Measurements from ENCODE around the gene RSL1D1. TPM values are rescaled to one million over a fixed set of nuclear protein-coding genes. Genes with fewer than 3 reads are reported as not detected.

The RSL1D1 gene
- total RNA-seq, 1 donor from 2014 or later = 199 TPM

- DNase-seq (ENCODE audit: low read depth, low spot score) = no peak
- no peak for TF ChIP-seq CTCF (conservative IDR thresholded peaks at IDR 0.05)
Measured at GRCh38 chr16:11784038-11784369, 67.3 kb downstream of the RSL1D1 start.

More at GRCh38 chr16:11784038-11784369, 67.3 kb downstream of the RSL1D1 start:
- peaks cover 50% of the 10 kb centered on the region for H3K4me1 Mint-ChIP-seq
- H3K27me3 Mint-ChIP-seq (ENCODE audit: low read depth) = no peaks in the 10 kb centered on the region
- H3K27ac Mint-ChIP-seq (ENCODE audit: unreplicated experiment) = peak overlapping the region; percentile 47
- no peaks in the 10 kb centered on the region for H3K9me3 Mint-ChIP-seq
- peaks cover 2% of the 10 kb centered on the region for H3K36me3 Mint-ChIP-seq (ENCODE audit: low read depth)
- H3K4me3 Mint-ChIP-seq = no peak overlapping the region

Other genes starting within 250 kb of the RSL1D1 start
- 89.4 and 93.5 TPM in 2 replicates for gene SNN, start 183.1 kb downstream of the RSL1D1 start, total RNA-seq
- 16.9 and 18.5 TPM in 2 replicates for gene TXNDC11, start 108.7 kb downstream of the RSL1D1 start, total RNA-seq
- gene ZC3H7A, start 54.3 kb downstream of the RSL1D1 start, total RNA-seq = 66.5 and 74.6 TPM in 2 replicates
- 126 and 127 TPM in 2 replicates for gene GSPT1, start 64.4 kb upstream of the RSL1D1 start, total RNA-seq
- gene NPIPB2, start 90.5 kb upstream of the RSL1D1 start, total RNA-seq = 10.1 and 12.4 TPM in 2 replicates
- not detected in 2 replicates for gene TNFRSF17, start 113.7 kb upstream of the RSL1D1 start, total RNA-seq
- gene SNX29, start 125.2 kb upstream of the RSL1D1 start, total RNA-seq = 15.1 and 17.5 TPM in 2 replicates

Measured in neural crest cell (in vitro differentiated cells).